PC-3 (cell line): ENCODE measurements around the gene EPHA3. TPM values are rescaled to one million over a fixed set of nuclear protein-coding genes. Genes with fewer than 3 reads are reported as not detected.

Experiments used
- ATAC-seq: fragments of 200-7000 bp; cut with Tn5 transposase; 2 replicates; pipeline ENCODE4 v1.9.1; 2020; ENCODE audit warnings: mild to moderate bottlenecking, moderate library complexity
- BruUV-seq: library from RNA; stranded (reverse); fragments of 400-500 nt; replicated peaks from 2 replicates; lab custom pipeline; 2021; lab: Mats Ljungman, UMichigan
- CTCF ChIA-PET: fragments of 300-600 bp; sonication (Branson Sonifier 250); formaldehyde crosslinking; loops from one replicate; lab custom pipeline; 2022; ENCODE audit warnings: antibody characterized with exemption; lab: Charles Lee
- POLR2A ChIA-PET: fragments of 300-600 bp; sonication (Branson Sonifier 250); formaldehyde crosslinking; loops from one replicate; lab custom pipeline; 2022; ENCODE audit warnings: antibody characterized with exemption; ENCODE audit not compliant: unreplicated experiment; lab: Charles Lee
- DNase-seq: peaks from one replicate; pipeline ENCODE4 v3.0.0-alpha.2; 2015
- H2AFZ ChIP-seq: fragments of 300-600 bp; sonication (generic); 2 replicates; pipeline ENCODE4 v1.6.0; 2016; ENCODE audit warnings: antibody characterized with exemption, low read length
- H3F3A ChIP-seq: fragments of 300-600 bp; sonication (generic); one replicate; pipeline ENCODE4 v1.6.0; 2017; ENCODE audit warnings: antibody characterized with exemption, low read length, control low read depth, mild to moderate bottlenecking; ENCODE audit not compliant: unreplicated experiment
- H3K27ac ChIP-seq: fragments of 300-600 bp; sonication (generic); 2 replicates; pipeline ENCODE4 v1.5.1; 2016; ENCODE audit warnings: mild to moderate bottlenecking, low read length
- H3K27me3 ChIP-seq: fragments of 300-600 bp; sonication (generic); 2 replicates; pipeline ENCODE4 v1.6.1; 2016; ENCODE audit warnings: low read length, mixed read lengths
- H3K36me3 ChIP-seq: fragments of 300-600 bp; sonication (generic); 2 replicates; pipeline ENCODE4 v1.6.1; 2016; ENCODE audit warnings: low read depth, mixed run types, low read length, mixed read lengths
- H3K4me1 ChIP-seq: fragments of 300-600 bp; sonication (generic); 2 replicates; pipeline ENCODE4 v1.5.1; 2016; ENCODE audit warnings: low read length; ENCODE audit not compliant: insufficient read depth
- H3K4me2 ChIP-seq: fragments of 300-600 bp; sonication (generic); 2 replicates; pipeline ENCODE4 v1.6.0; 2016; ENCODE audit warnings: low read length
- H3K4me3 ChIP-seq: fragments of 300-600 bp; sonication (generic); 2 replicates; pipeline ENCODE4 v1.5.1; 2016; ENCODE audit warnings: mild to moderate bottlenecking, low read length, mixed read lengths
- H3K79me2 ChIP-seq: fragments of 300-600 bp; sonication (generic); 2 replicates; pipeline ENCODE4 v1.6.1; 2017; ENCODE audit warnings: low read length, mixed read lengths
- H3K9ac ChIP-seq: fragments of 300-600 bp; sonication (generic); 2 replicates; pipeline ENCODE4 v1.6.0; 2016; ENCODE audit warnings: mild to moderate bottlenecking, low read length
- H3K9me2 ChIP-seq: fragments of 300-600 bp; sonication (generic); replicated peaks from 2 replicates; pipeline ENCODE4 v1.6.1; 2016; ENCODE audit warnings: mixed run types, low read length, mixed read lengths
- H3K9me3 ChIP-seq: fragments of 300-600 bp; sonication (generic); 2 replicates; pipeline ENCODE4 v1.6.1; 2016; ENCODE audit warnings: low read length, mixed read lengths
- H4K20me1 ChIP-seq: fragments of 300-600 bp; sonication (generic); 2 replicates; pipeline ENCODE4 v1.6.1; 2016; ENCODE audit warnings: low read length, mixed read lengths
- EZH2 ChIP-seq: fragments of 300-600 bp; sonication (generic); IDR thresholded peaks from one replicate; pipeline ENCODE4 v1.6.1; 2017; ENCODE audit warnings: antibody characterized with exemption, mild to moderate bottlenecking, low read length; ENCODE audit not compliant: unreplicated experiment
- EZH2phosphoT487 ChIP-seq: fragments of 300-600 bp; sonication (generic); IDR thresholded peaks from 2 replicates; pipeline ENCODE4 v1.6.1; 2018; ENCODE audit warnings: mild to moderate bottlenecking, antibody characterized with exemption, low read length, borderline replicate concordance
- intact Hi-C: fragments of 100-400 bp; cut with micrococcal nuclease; formaldehyde crosslinking; loops from 2 replicates; pipeline ENCODE4 v1.9.0; 2023
- total RNA-seq: library from RNA; depleted of rRNA; stranded (reverse); fragments of >200 nt; gene quantifications from 2 replicates; pipeline ENCODE4 v1.2.3, GENCODE V29; 2014
- TF ChIP-seq, protein P1 (sequence below): fragments of 300-600 bp; sonication (generic); conservative IDR thresholded peaks from 2 replicates; pipeline ENCODE4 v1.5.1; 2017; ENCODE audit warnings: antibody characterized with exemption, low read depth, mild to moderate bottlenecking, low read length

EPHA3 gene
- total RNA-seq, 1 experiment from 2014 or later, result 0.33 TPM

- CTCF ChIA-PET, result no interaction called here
- ATAC-seq, result no peak
- Histone ChIP-seq H3K9me3 (no peaks in the 10 kb centered on the region), H3K9ac (no peak overlapping the region), H3K4me1 (no peaks in the 10 kb centered on the region), H3K36me3 (no peaks in the 10 kb centered on the region), H3F3A (no peaks in the 10 kb centered on the region), H3K9me2 (no peaks in the 10 kb centered on the region), H3K79me2 (no peaks in the 10 kb centered on the region), H3K27ac (no peak overlapping the region), H3K4me3 (no peak overlapping the region), H3K4me2 (no peak overlapping the region), H4K20me1 (no peaks in the 10 kb centered on the region), H2AFZ (no peak overlapping the region), H3K27me3 (0 out of 2 replicates have a peak, but pooled peaks cover 9% of the 10 kb centered on the region)
- no peak for DNase-seq
- POLR2A ChIA-PET, result no interaction called here
- no TSS peak for BruUV-seq
- intact Hi-C loops, result no loop called here
- TF ChIP-seq EZH2, result no peak
- TF ChIP-seq, protein P1, sequence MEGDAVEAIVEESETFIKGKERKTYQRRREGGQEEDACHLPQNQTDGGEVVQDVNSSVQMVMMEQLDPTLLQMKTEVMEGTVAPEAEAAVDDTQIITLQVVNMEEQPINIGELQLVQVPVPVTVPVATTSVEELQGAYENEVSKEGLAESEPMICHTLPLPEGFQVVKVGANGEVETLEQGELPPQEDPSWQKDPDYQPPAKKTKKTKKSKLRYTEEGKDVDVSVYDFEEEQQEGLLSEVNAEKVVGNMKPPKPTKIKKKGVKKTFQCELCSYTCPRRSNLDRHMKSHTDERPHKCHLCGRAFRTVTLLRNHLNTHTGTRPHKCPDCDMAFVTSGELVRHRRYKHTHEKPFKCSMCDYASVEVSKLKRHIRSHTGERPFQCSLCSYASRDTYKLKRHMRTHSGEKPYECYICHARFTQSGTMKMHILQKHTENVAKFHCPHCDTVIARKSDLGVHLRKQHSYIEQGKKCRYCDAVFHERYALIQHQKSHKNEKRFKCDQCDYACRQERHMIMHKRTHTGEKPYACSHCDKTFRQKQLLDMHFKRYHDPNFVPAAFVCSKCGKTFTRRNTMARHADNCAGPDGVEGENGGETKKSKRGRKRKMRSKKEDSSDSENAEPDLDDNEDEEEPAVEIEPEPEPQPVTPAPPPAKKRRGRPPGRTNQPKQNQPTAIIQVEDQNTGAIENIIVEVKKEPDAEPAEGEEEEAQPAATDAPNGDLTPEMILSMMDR, result no peak
- TF ChIP-seq EZH2phosphoT487, result no peak
Observed at GRCh38 chr3:89332386-89332785, 225.0 kb downstream of the EPHA3 start.

- 0 out of 2 replicates have a peak, but pooled peaks cover 9% of the 10 kb centered on the region for H3K27me3 ChIP-seq
- no peak overlapping the region for H3K27ac ChIP-seq
- no TSS peak for BruUV-seq
- CTCF ChIA-PET, result no interaction called here
- H2AFZ ChIP-seq, result no peak overlapping the region
- H4K20me1 ChIP-seq, result no peaks in the 10 kb centered on the region
- H3F3A ChIP-seq, result no peaks in the 10 kb centered on the region
- no peaks in the 10 kb centered on the region for H3K9me2 ChIP-seq
- H3K79me2 ChIP-seq, result no peaks in the 10 kb centered on the region
- TF ChIP-seq EZH2phosphoT487 (no peak), EZH2 (no peak)
- TF ChIP-seq, protein P1, result no peak
- no peak for DNase-seq
- H3K4me1 ChIP-seq, result no peaks in the 10 kb centered on the region
- intact Hi-C loops, result no loop called here
- no peak overlapping the region for H3K4me3 ChIP-seq
- H3K4me2 ChIP-seq, result no peak overlapping the region
- no peaks in the 10 kb centered on the region for H3K36me3 ChIP-seq
- ATAC-seq, result no peak
- POLR2A ChIA-PET, result no interaction called here
- H3K9ac ChIP-seq, result no peak overlapping the region
- no peaks in the 10 kb centered on the region for H3K9me3 ChIP-seq
Observed at GRCh38 chr3:89332793-89333192, 225.4 kb downstream of the EPHA3 start.

DNA sequence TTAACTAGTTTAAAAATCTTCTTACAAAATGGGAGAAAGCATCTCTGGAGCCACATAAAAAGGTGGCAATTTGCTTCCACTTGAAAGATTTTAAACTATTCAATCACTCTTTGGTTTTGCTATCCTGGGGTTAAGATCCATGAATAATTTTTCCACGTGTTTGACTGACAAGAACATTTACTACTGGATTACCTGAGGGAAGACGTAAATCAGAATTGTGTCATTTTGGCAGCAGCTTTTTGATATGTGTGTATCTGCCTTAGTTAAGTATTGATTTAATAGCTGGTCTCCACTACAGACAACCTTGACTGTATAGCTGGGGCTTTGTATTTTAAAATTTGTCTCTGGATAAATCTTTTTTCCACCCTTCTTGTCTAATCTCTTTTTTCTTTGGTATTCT lies 228.3 kb downstream of the EPHA3 start:
- no peaks in the 10 kb centered on the region for H3K9me3 ChIP-seq
- H3K4me2 ChIP-seq, result no peak overlapping the region
- ChIA-PET CTCF (no interaction called here), POLR2A (no interaction called here)
- H3F3A ChIP-seq, result no peaks in the 10 kb centered on the region
- no peak for ATAC-seq
- H3K9ac ChIP-seq, result no peak overlapping the region
- H2AFZ ChIP-seq, result no peak overlapping the region
- no TSS peak for BruUV-seq
- H3K79me2 ChIP-seq, result no peaks in the 10 kb centered on the region
- H3K27me3 ChIP-seq, result no peaks in the 10 kb centered on the region
- no peaks in the 10 kb centered on the region for H4K20me1 ChIP-seq
- H3K4me1 ChIP-seq, result no peaks in the 10 kb centered on the region
- no peaks in the 10 kb centered on the region for H3K36me3 ChIP-seq
- intact Hi-C loops, result no loop called here
- no peaks in the 10 kb centered on the region for H3K9me2 ChIP-seq
- no peak overlapping the region for H3K4me3 ChIP-seq
- DNase-seq, result no peak
- no peak for TF ChIP-seq EZH2
- TF ChIP-seq EZH2phosphoT487, result no peak
- TF ChIP-seq, protein P1, result no peak
- no peak overlapping the region for H3K27ac ChIP-seq
